HEK293 (cell line): ENCODE measurements around the gene FES.

Experiments
- CTCF ChIP-seq: fragments of 450-650 bp; formaldehyde crosslinking; IDR thresholded peaks from 2 replicates; pipeline ENCODE4 v1.5.1; 2016; ENCODE audit warnings: missing biosample characterization, missing genetic modification characterization
- TCF7L2 ChIP-seq: IDR thresholded peaks from 2 replicates; pipeline ENCODE4 v1.6.1; 2011; ENCODE audit warnings: low read depth, mild to moderate bottlenecking, inconsistent platforms, low read length, moderate library complexity, borderline replicate concordance
- ZBTB1 ChIP-seq: fragments of 450-650 bp; formaldehyde crosslinking; IDR thresholded peaks from 2 replicates; pipeline ENCODE4 v1.5.1; 2016; ENCODE audit warnings: missing biosample characterization, missing genetic modification characterization
- ZNF184 ChIP-seq: fragments of 450-650 bp; IDR thresholded peaks from 2 replicates; pipeline ENCODE4 v1.5.1; 2018; ENCODE audit warnings: missing biosample characterization, mild to moderate bottlenecking, missing genetic modification characterization
- ZNF514 ChIP-seq: fragments of 450-650 bp; formaldehyde crosslinking; IDR thresholded peaks from 2 replicates; pipeline ENCODE4 v1.5.1; 2016; ENCODE audit warnings: missing biosample characterization, missing genetic modification characterization

- TF ChIP-seq CTCF (tag by site-specific recombination), result no peak
- no peak for TF ChIP-seq ZNF184
- TF ChIP-seq ZBTB1 (tag by site-specific recombination), result no peak
- TF ChIP-seq ZNF514 (tag by site-specific recombination), result no peak
- no peak for TF ChIP-seq TCF7L2
Measured at GRCh38 chr15:90871139-90871715, 13.1 kb upstream of the FES start.
